Adipocyte (in vitro differentiated cells): ENCODE data around the gene TADA3.

Experiments used
- DNase-seq: peaks from one replicate; pipeline ENCODE4 v3.0.0-alpha.2; 2015; ENCODE audit warnings: low read depth
- H3K27me3 ChIP-seq: replicated peaks from 2 replicates; pipeline ENCODE4 v1.7.0; 2013; ENCODE audit warnings: mild to moderate bottlenecking, low read length, moderate library complexity; ENCODE audit not compliant: control insufficient read depth, insufficient read depth
- H3K36me3 ChIP-seq: 2 replicates; pipeline ENCODE4 v1.7.0; 2013; ENCODE audit warnings: low read length, mild to moderate bottlenecking, moderate library complexity; ENCODE audit not compliant: control insufficient read depth, insufficient read depth, severe bottlenecking
- H3K4me1 ChIP-seq: 2 replicates; pipeline ENCODE4 v1.7.0; 2013; ENCODE audit warnings: mild to moderate bottlenecking, low read length, moderate library complexity; ENCODE audit not compliant: control insufficient read depth, insufficient read depth
- H3K4me3 ChIP-seq: 2 replicates; pipeline ENCODE4 v1.7.0; 2013; ENCODE audit warnings: mild to moderate bottlenecking, low read length, moderate library complexity
- H3K9ac ChIP-seq: 2 replicates; pipeline ENCODE4 v1.7.0; 2013; ENCODE audit warnings: mild to moderate bottlenecking, low read length, moderate library complexity
- H3K9me3 ChIP-seq: 2 replicates; pipeline ENCODE4 v1.7.0; 2013; ENCODE audit warnings: mild to moderate bottlenecking, low read length, moderate library complexity; ENCODE audit not compliant: control insufficient read depth

TADA3 gene

GRCh38 chr3:9791790-9792404 is 376 bp downstream of the TADA3 start:
- peak overlapping the region; percentile 99 for H3K9ac ChIP-seq
- DNase-seq: no peak
- H3K36me3 ChIP-seq: peaks cover 25% of the 10 kb centered on the region
- peak overlapping the region; percentile 96 for H3K4me3 ChIP-seq
- peaks cover 14% of the 10 kb centered on the region for H3K4me1 ChIP-seq
- H3K27me3 ChIP-seq: no peaks in the 10 kb centered on the region
- no peaks in the 10 kb centered on the region for H3K9me3 ChIP-seq

- Histone ChIP-seq H3K9ac (peak overlapping the region; percentile 99), H3K4me3 (no peak overlapping the region), H3K4me1 (peaks cover 14% of the 10 kb centered on the region), H3K27me3 (no peaks in the 10 kb centered on the region), H3K36me3 (peaks cover 32% of the 10 kb centered on the region), H3K9me3 (no peaks in the 10 kb centered on the region)
- no peak for DNase-seq
Observed at GRCh38 chr3:9791127-9791526, 1.1 kb downstream of the TADA3 start.

- H3K4me1 ChIP-seq: peaks cover 18% of the 10 kb centered on the region
- no peaks in the 10 kb centered on the region for H3K9me3 ChIP-seq
- no peaks in the 10 kb centered on the region for H3K27me3 ChIP-seq
- H3K4me3 ChIP-seq: no peak overlapping the region
- peaks cover 38% of the 10 kb centered on the region for H3K36me3 ChIP-seq
- DNase-seq: no peak
- no peak overlapping the region for H3K9ac ChIP-seq
Observed at GRCh38 chr3:9787714-9788113, 4.6 kb downstream of the TADA3 start.

DNA sequence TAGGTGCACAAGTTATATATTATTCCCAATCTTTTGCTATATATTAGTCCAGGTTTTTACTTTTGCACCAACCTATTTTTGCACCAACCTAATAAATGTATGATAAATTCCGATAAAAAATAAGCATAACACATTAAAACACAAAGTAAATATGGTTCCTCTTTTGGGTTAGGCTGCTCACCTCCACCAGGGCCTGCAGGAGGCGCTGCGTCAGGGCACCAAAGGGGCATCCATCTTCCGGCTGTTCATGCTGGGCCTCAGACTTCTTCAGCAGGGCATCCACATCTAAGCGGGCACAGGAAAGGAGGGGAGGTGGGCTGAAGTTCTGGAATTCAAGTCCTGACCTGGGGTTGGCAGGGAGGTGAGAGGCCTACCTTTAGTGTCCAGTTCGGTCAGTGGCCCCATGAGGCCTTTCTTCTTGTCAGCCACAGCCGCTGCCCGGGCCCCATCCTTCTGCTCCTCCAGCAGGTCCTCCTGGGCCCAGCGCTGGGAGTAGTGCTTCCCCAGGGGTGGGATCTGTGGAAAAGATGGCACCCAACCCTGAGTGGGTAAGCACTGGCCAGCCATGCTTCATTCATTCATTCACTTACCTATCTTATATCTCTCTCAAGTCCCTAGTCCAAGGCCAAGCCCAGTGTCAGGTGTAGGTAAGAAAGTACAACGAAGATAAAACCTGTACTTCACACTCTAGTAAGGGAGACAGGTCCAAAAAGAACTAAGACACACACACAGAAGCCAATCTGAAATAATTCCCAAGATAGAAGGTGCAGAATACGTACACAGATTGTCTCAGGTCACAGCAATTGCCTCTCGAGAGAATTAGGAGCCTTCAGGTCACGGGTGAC is 5.2 kb downstream of the TADA3 start:
- Histone ChIP-seq H3K36me3 (peaks cover 45% of the 10 kb centered on the region), H3K27me3 (no peaks in the 10 kb centered on the region), H3K9me3 (no peaks in the 10 kb centered on the region), H3K4me3 (no peak overlapping the region), H3K4me1 (peaks cover 18% of the 10 kb centered on the region), H3K9ac (no peak overlapping the region)
- DNase-seq: no peak

DNA sequence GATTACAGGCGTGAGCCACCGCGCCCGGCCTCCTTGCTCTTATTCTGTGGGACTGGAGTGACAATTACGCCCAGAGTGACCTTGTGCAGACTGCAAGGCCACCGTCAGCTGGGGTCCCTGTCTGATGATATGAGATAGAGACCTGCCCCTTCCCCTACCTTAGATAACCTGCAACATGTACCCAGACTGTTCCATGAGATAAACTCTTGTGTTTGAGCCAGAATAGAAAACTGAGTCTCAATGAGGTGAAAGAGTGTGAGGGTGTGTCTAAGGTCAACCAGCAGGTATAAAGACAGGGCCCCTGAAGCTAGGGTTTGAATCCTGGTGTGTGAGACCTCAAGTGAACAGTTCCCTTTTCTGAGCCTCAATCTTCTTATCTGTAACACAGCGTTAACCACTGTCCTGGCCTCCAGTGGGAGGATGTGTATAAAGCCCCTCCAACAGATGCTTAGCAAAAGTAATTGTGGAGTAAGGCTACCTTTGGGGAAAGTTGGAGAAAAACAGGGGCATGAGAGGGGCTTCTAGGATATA is 6.0 kb downstream of the TADA3 start:
- H3K27me3 ChIP-seq: no peaks in the 10 kb centered on the region
- DNase-seq: no peak
- H3K4me1 ChIP-seq: peaks cover 10% of the 10 kb centered on the region
- H3K9me3 ChIP-seq: no peaks in the 10 kb centered on the region
- peaks cover 48% of the 10 kb centered on the region for H3K36me3 ChIP-seq
- no peak overlapping the region for H3K9ac ChIP-seq
- no peak overlapping the region for H3K4me3 ChIP-seq

DNA sequence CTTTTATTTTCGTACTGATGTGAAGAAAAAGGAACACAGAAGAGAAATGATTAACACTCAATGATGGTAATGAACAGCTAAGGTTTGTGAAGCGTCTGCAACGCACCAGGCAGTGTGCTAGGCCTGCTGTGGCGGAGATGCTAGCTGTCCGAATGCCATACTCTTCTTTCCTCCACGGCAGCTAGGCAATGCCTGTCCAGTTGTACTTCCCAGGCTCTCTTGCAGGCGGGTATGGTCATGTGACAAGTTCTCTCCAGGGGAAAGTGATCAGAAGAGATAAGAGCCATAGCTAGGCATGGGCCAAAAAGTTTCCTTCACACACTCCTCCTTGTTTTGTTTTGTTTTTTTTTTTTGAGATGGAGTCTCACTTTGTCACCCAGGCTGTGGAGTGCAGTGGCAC is 6.7 kb downstream of the TADA3 start:
- Histone ChIP-seq H3K36me3 (peaks cover 51% of the 10 kb centered on the region), H3K27me3 (no peaks in the 10 kb centered on the region), H3K9me3 (no peaks in the 10 kb centered on the region), H3K9ac (no peak overlapping the region), H3K4me1 (peaks cover 10% of the 10 kb centered on the region), H3K4me3 (no peak overlapping the region)
- no peak for DNase-seq

- H3K9me3 ChIP-seq: no peaks in the 10 kb centered on the region
- peaks cover 49% of the 10 kb centered on the region for H3K36me3 ChIP-seq
- no peak overlapping the region for H3K4me3 ChIP-seq
- peak; percentile 52 for DNase-seq
- no peak overlapping the region for H3K9ac ChIP-seq
- H3K4me1 ChIP-seq: peaks cover 10% of the 10 kb centered on the region
- no peaks in the 10 kb centered on the region for H3K27me3 ChIP-seq
Observed at GRCh38 chr3:9784965-9785364, 7.3 kb downstream of the TADA3 start.

- H3K9me3 ChIP-seq: no peaks in the 10 kb centered on the region
- H3K9ac ChIP-seq: no peak overlapping the region
- peaks cover 39% of the 10 kb centered on the region for H3K36me3 ChIP-seq
- peaks cover 11% of the 10 kb centered on the region for H3K4me1 ChIP-seq
- H3K4me3 ChIP-seq: no peak overlapping the region
- DNase-seq: no peak
- no peaks in the 10 kb centered on the region for H3K27me3 ChIP-seq
Observed at GRCh38 chr3:9783954-9784353, 8.3 kb downstream of the TADA3 start.

GRCh38 chr3:9782770-9783169 is 9.5 kb downstream of the TADA3 start:
- Histone ChIP-seq H3K4me1 (peaks cover 23% of the 10 kb centered on the region), H3K36me3 (peaks cover 36% of the 10 kb centered on the region), H3K9ac (no peak overlapping the region), H3K4me3 (no peak overlapping the region), H3K27me3 (no peaks in the 10 kb centered on the region), H3K9me3 (no peaks in the 10 kb centered on the region)
- no peak for DNase-seq

- DNase-seq: no peak
- Histone ChIP-seq H3K27me3 (no peaks in the 10 kb centered on the region), H3K9ac (no peak overlapping the region), H3K9me3 (no peaks in the 10 kb centered on the region), H3K36me3 (peaks cover 33% of the 10 kb centered on the region), H3K4me3 (no peak overlapping the region), H3K4me1 (peaks cover 30% of the 10 kb centered on the region)
Observed at GRCh38 chr3:9781978-9782603, 10.2 kb downstream of the TADA3 start.

- Histone ChIP-seq H3K4me3 (no peak overlapping the region), H3K36me3 (peaks cover 28% of the 10 kb centered on the region), H3K9ac (no peak overlapping the region), H3K27me3 (no peaks in the 10 kb centered on the region), H3K4me1 (peaks cover 30% of the 10 kb centered on the region), H3K9me3 (no peaks in the 10 kb centered on the region)
- DNase-seq: no peak
Observed at GRCh38 chr3:9781551-9781950, 10.7 kb downstream of the TADA3 start.
